Measurements from ENCODE around the gene S100Z. TPM values are rescaled to one million over a fixed set of nuclear protein-coding genes. Genes with fewer than 3 reads are reported as not detected.
A peak's percentile ranks its signal among the peaks of the same experiment; 100 is the strongest.

The S100Z gene
- total and polyA plus RNA-seq, 9 of the 15 experiments (the other 6 are each of a cell fraction or from before 2014, with no cell fraction given), result 0.15 to 0.42 (median 0.20) TPM; not detected in 6

- H3K4me2 ChIP-seq (ENCODE audit: insufficient read depth, low read length), result no peak overlapping the region
- H3K36me3 ChIP-seq (ENCODE audit: control insufficient read depth, insufficient read depth, low read length), result no peaks in the 10 kb centered on the region
- H3K4me3 ChIP-seq, result no peak overlapping the region
- WGBS (ENCODE audit: insufficient coverage, low coverage, missing lambda C conversion rate), result 2% methylated on average over 3 of the region's 3 CpGs
- in situ Hi-C loops (cut with MboI), result no loop called here
- H3K4me1 ChIP-seq (replicated peaks in 1 of 2; ENCODE audit: control insufficient read depth in 2 of 2, insufficient read depth in 2 of 2, low read length in 2 of 2), result no peaks in the 10 kb centered on the region
- FAIRE-seq, result no peak
- intact Hi-C loops (cut with micrococcal nuclease), result no loop called here
- peaks cover 4 to 5% of the 10 kb centered on the region in 2 experiments; a peak in 2 of 5 replicates for H3K27me3 ChIP-seq (ENCODE audit: control insufficient read depth in 2 of 2, insufficient read depth in 2 of 2, low read length in 2 of 2)
- no peak overlapping the region for H3K9ac ChIP-seq (ENCODE audit: insufficient read depth in 1 of 2, low read depth in 2 of 2, low read length in 2 of 2)
- no TSS peak for BruUV-seq (replicated peaks)
- DNase-seq (ENCODE audit: extremely low read depth in 1 of 4, low spot score in 3 of 4), result peak; percentile 24 to 68 (median 46)
- ATAC-seq, result peak; percentile 60
- POLR2A ChIA-PET, result no interaction called here
- no peaks in the 10 kb centered on the region for H3K9me3 ChIP-seq (replicated peaks; ENCODE audit: control insufficient read depth, insufficient read depth, low read depth, low read length)
- H3K27ac ChIP-seq (ENCODE audit: extremely low read depth, low read depth, low read length), result no peak overlapping the region
- CTCF ChIA-PET (ENCODE audit: low intra/inter-chr PET ratio), result no interaction called here
- no peaks in the 10 kb centered on the region for H3K9me1 ChIP-seq (ENCODE audit: control insufficient read depth, insufficient read depth, low read length)
- H4K20me1 ChIP-seq (replicated peaks; ENCODE audit: control insufficient read depth, insufficient read depth, low read length), result no peaks in the 10 kb centered on the region
- no peaks in the 10 kb centered on the region for H3K79me2 ChIP-seq (ENCODE audit: control insufficient read depth, insufficient read depth, low read length)
- H2AFZ ChIP-seq (ENCODE audit: low read depth, low read length), result no peak overlapping the region
- TF ChIP-seq PHF21A (IDR thresholded peaks at IDR 0.05; ENCODE audit: borderline replicate concordance, low read depth), result peak; percentile 80; the same call in 1 of the 2 replicates
- TF ChIP-seq ZSCAN32 (CRISPR knock-in tag; IDR thresholded peaks at IDR 0.05), result no peak
- TF ChIP-seq TAL1 (IDR thresholded peaks at IDR 0.05), result peak; percentile 53
- TF ChIP-seq ZNF766 (CRISPR knock-in tag; conservative IDR thresholded peaks at IDR 0.05), result 0 out of 2 replicates have a peak, but pooled peaks have one; percentile 34
- TF ChIP-seq ARHGAP35 (IDR thresholded peaks at IDR 0.05; ENCODE audit: partially characterized antibody), result no peak
- peak; percentile 90 for TF ChIP-seq C11orf30 (IDR thresholded peaks at IDR 0.05; ENCODE audit: low read depth)
- peak; percentile 79 for TF ChIP-seq MEIS2 (IDR thresholded peaks at IDR 0.05; ENCODE audit: partially characterized antibody)
- TF ChIP-seq LEF1 (IDR thresholded peaks at IDR 0.05), result peak; percentile 35; the same call in 1 of the 2 replicates
- TF ChIP-seq SNAPC5 (CRISPR knock-in tag; IDR thresholded peaks at IDR 0.05), result no peak
- no peak for TF ChIP-seq HBP1 (CRISPR knock-in tag; IDR thresholded peaks at IDR 0.05)
- no peak for TF ChIP-seq HMG20B (CRISPR knock-in tag; IDR thresholded peaks at IDR 0.05)
- TF ChIP-seq MYBL2 (IDR thresholded peaks at IDR 0.05; ENCODE audit: low read depth), result no peak
- no peak for TF ChIP-seq MYBL2 (CRISPR knock-in tag; IDR thresholded peaks at IDR 0.05; ENCODE audit: borderline replicate concordance)
- peak; percentile 84 for TF ChIP-seq CBFA2T3 (IDR thresholded peaks at IDR 0.05)
- peak; percentile 63; the same call in 1 of the 2 replicates for TF ChIP-seq MTA1 (IDR thresholded peaks at IDR 0.05; ENCODE audit: borderline replicate concordance)
- TF ChIP-seq ARID4B (CRISPR knock-in tag; IDR thresholded peaks at IDR 0.05), result no peak
- peak; percentile 92 for TF ChIP-seq ZNF316 (IDR thresholded peaks at IDR 0.05)
- TF ChIP-seq SMARCE1 (IDR thresholded peaks at IDR 0.05), result peak; percentile 85
- TF ChIP-seq NFE2 (IDR thresholded peaks at IDR 0.05; ENCODE audit: low read depth), result peak; percentile 94
- no peak for TF ChIP-seq SAFB2 (IDR thresholded peaks at IDR 0.05; ENCODE audit: borderline replicate concordance, low read depth, low read length, severe bottlenecking)
- no peak for TF ChIP-seq ZNF134 (CRISPR knock-in tag; conservative IDR thresholded peaks at IDR 0.05)
Observed at GRCh38 chr5:76874088-76874581, 24.3 kb downstream of the S100Z start.
